ENCODE results near the gene EML6. TPM values are rescaled to one million over a fixed set of nuclear protein-coding genes. Genes with fewer than 3 reads are reported as not detected.

Gene EML6
- total RNA-seq, 3 donors from 2014 or later, result 3.4 to 7.3 (median 5.3) TPM

- ATAC-seq (no peak), DNase-seq (no peak)
- intact Hi-C loops (cut with DNase I, micrococcal nuclease), result no loop called here
- Histone ChIP-seq H3K4me1 (ENCODE audit: low read depth) (no peaks in the 10 kb centered on the region), H3K4me3 (no peak overlapping the region), H3K9me3 (no peaks in the 10 kb centered on the region), H3K36me3 (ENCODE audit: low read depth) (no peaks in the 10 kb centered on the region)
- TF ChIP-seq CTCF (IDR thresholded peaks at IDR 0.05), result no peak
Measured at GRCh38 chr2:54948120-54948519, 224.7 kb downstream of the EML6 start.

- DNase-seq (no peak), ATAC-seq (no peak)
- Histone ChIP-seq H3K4me3 (no peak overlapping the region), H3K9me3 (no peaks in the 10 kb centered on the region), H3K36me3 (ENCODE audit: low read depth) (no peaks in the 10 kb centered on the region), H3K4me1 (ENCODE audit: low read depth) (no peaks in the 10 kb centered on the region)
- intact Hi-C loops (cut with DNase I, micrococcal nuclease), result no loop called here
- TF ChIP-seq CTCF (IDR thresholded peaks at IDR 0.05), result no peak
Measured at GRCh38 chr2:54949431-54949830, 226.0 kb downstream of the EML6 start.

GRCh38 chr2:54950811-54951210, 227.3 kb downstream of the EML6 start:
- no peak for ATAC-seq
- Histone ChIP-seq H3K9me3 (no peaks in the 10 kb centered on the region), H3K36me3 (ENCODE audit: low read depth) (no peaks in the 10 kb centered on the region), H3K4me1 (ENCODE audit: low read depth) (no peaks in the 10 kb centered on the region), H3K4me3 (no peak overlapping the region)
- intact Hi-C loops (cut with DNase I, micrococcal nuclease), result no loop called here
- no peak for DNase-seq
- TF ChIP-seq CTCF (IDR thresholded peaks at IDR 0.05), result no peak

GRCh38 chr2:54952425-54952824, 229.0 kb downstream of the EML6 start:
- Histone ChIP-seq H3K4me1 (ENCODE audit: low read depth) (no peaks in the 10 kb centered on the region), H3K9me3 (no peaks in the 10 kb centered on the region), H3K36me3 (ENCODE audit: low read depth) (no peaks in the 10 kb centered on the region), H3K4me3 (no peak overlapping the region)
- ATAC-seq (no peak), DNase-seq (no peak)
- intact Hi-C loops (cut with DNase I, micrococcal nuclease), result no loop called here
- TF ChIP-seq CTCF (IDR thresholded peaks at IDR 0.05), result no peak

GRCh38 chr2:54952978-54953456, 229.6 kb downstream of the EML6 start:
- Histone ChIP-seq H3K36me3 (ENCODE audit: low read depth) (no peaks in the 10 kb centered on the region), H3K4me3 (no peak overlapping the region), H3K9me3 (no peaks in the 10 kb centered on the region), H3K4me1 (ENCODE audit: low read depth) (no peaks in the 10 kb centered on the region)
- intact Hi-C loops (cut with DNase I, micrococcal nuclease), result no loop called here
- ATAC-seq, result peak; percentile 66
- TF ChIP-seq CTCF (IDR thresholded peaks at IDR 0.05), result no peak
- DNase-seq, result no peak

GRCh38 chr2:54954158-54954557, 230.7 kb downstream of the EML6 start:
- ATAC-seq (no peak), DNase-seq (no peak)
- Histone ChIP-seq H3K4me3 (no peak overlapping the region), H3K4me1 (ENCODE audit: low read depth) (no peaks in the 10 kb centered on the region), H3K9me3 (no peaks in the 10 kb centered on the region), H3K36me3 (ENCODE audit: low read depth) (no peaks in the 10 kb centered on the region)
- intact Hi-C loops (cut with DNase I, micrococcal nuclease), result no loop called here
- TF ChIP-seq CTCF (IDR thresholded peaks at IDR 0.05), result no peak

Measured in mucosa of descending colon (tissue), 3 donors.